IMR-90 (cell line): ENCODE measurements around the gene RCCD1.

Source experiments
- MAZ ChIP-seq: IDR thresholded peaks from 2 replicates; pipeline ENCODE4 v1.6.1; 2012; ENCODE audit warnings: low read depth, mild to moderate bottlenecking, low read length, improper control_type of control experiment, moderate library complexity, borderline replicate concordance
- MXI1 ChIP-seq: IDR thresholded peaks from 2 replicates; pipeline ENCODE4 v1.6.1; 2012; ENCODE audit warnings: low read depth, mild to moderate bottlenecking, low read length, moderate library complexity, borderline replicate concordance
- TF ChIP-seq, protein P1 (sequence below): conservative IDR thresholded peaks from 2 replicates; pipeline ENCODE4 v1.5.1; 2012; ENCODE audit warnings: mild to moderate bottlenecking, low read depth, low read length, improper control_type of control experiment

DNA sequence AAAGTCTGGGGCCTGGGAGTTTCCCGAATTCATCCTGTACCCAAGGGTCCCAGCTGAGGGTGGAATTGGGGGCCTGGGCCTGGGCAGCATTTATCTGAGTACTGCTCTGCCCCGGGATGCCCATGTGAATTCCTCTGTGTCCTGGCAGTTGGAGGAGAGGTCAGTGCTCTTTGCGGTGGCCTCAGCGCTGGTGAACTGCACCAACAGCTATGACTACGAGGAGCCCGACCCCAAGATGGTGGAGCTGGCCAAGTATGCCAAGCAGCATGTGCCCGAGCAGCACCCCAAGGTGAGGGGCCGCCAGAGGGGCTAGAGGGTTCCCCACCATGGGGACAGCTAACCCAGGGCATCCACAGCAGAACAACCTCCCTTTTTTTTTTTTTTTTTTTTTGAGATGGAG, 6.2 kb upstream of the RCCD1 start:
- TF ChIP-seq MXI1: no peak
- no peak for TF ChIP-seq MAZ
- TF ChIP-seq, protein P1, sequence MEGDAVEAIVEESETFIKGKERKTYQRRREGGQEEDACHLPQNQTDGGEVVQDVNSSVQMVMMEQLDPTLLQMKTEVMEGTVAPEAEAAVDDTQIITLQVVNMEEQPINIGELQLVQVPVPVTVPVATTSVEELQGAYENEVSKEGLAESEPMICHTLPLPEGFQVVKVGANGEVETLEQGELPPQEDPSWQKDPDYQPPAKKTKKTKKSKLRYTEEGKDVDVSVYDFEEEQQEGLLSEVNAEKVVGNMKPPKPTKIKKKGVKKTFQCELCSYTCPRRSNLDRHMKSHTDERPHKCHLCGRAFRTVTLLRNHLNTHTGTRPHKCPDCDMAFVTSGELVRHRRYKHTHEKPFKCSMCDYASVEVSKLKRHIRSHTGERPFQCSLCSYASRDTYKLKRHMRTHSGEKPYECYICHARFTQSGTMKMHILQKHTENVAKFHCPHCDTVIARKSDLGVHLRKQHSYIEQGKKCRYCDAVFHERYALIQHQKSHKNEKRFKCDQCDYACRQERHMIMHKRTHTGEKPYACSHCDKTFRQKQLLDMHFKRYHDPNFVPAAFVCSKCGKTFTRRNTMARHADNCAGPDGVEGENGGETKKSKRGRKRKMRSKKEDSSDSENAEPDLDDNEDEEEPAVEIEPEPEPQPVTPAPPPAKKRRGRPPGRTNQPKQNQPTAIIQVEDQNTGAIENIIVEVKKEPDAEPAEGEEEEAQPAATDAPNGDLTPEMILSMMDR: no peak
